Measurements from ENCODE around the gene PPP2R2C. TPM values are rescaled to one million over a fixed set of nuclear protein-coding genes. Genes with fewer than 3 reads are reported as not detected.

PPP2R2C gene
- total RNA-seq, 2 experiments from 2014 or later: not detected

DNA sequence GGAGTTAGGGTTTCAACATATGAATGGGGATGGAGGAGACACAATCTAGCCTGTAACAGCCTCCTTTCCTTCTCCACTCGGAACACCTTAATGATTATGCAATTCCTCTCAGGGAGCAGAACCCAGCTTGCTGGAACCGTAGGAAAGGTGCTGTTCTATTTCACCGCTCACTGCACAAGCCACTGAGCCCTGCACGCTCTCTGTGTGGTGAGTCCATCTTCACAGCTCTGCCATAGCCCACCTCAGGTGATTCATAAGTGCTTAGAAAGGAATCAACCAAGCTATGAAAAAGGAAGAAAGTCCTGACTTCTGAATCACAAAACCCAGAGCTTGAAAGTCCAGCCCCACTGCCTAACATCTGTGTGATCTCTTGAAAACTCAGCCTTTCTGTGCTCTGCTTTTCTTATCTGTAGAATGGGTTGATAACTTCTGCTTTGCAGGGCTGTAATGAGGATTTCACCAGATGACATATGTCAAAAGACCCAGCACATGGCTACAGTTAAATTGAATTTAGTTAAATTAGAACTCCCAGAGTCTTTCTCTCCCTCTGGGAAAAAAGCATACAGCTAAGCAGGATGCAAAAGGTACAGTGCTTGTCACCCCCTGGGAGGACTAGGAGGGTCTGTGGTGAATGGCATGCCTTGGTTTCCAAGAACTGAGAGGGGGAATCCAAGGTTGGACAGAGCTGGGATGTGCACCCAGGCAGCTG is 111.2 kb downstream of the PPP2R2C start:
- Mint-ChIP-seq H3K4me1 (ENCODE audit: low read depth) (no peaks in the 10 kb centered on the region), H3K9me3 (no peaks in the 10 kb centered on the region), H3K27ac (no peak overlapping the region), H3K4me3 (no peak overlapping the region), H3K27me3 (ENCODE audit: low read depth) (peaks cover 2% of the 10 kb centered on the region), H3K36me3 (ENCODE audit: low read depth) (no peaks in the 10 kb centered on the region)
- CTCF ChIA-PET: interaction anchor here (0.8 kb wide), 1 partner anchor 111 kb away, joined by 5 read pairs; no protein-coding TSS in a partner anchor
- intact Hi-C loops (cut with micrococcal nuclease): no loop called here
- no peak for DNase-seq

- CTCF ChIA-PET: interaction anchor here (1.0 kb wide), 1 partner anchor 28 kb away, joined by 3 read pairs; no protein-coding TSS in a partner anchor
- Mint-ChIP-seq H3K9me3 (no peaks in the 10 kb centered on the region), H3K27me3 (ENCODE audit: low read depth) (peaks cover 2% of the 10 kb centered on the region)
Measured at GRCh38 chr4:6360385-6360784, 112.0 kb downstream of the PPP2R2C start.

DNA sequence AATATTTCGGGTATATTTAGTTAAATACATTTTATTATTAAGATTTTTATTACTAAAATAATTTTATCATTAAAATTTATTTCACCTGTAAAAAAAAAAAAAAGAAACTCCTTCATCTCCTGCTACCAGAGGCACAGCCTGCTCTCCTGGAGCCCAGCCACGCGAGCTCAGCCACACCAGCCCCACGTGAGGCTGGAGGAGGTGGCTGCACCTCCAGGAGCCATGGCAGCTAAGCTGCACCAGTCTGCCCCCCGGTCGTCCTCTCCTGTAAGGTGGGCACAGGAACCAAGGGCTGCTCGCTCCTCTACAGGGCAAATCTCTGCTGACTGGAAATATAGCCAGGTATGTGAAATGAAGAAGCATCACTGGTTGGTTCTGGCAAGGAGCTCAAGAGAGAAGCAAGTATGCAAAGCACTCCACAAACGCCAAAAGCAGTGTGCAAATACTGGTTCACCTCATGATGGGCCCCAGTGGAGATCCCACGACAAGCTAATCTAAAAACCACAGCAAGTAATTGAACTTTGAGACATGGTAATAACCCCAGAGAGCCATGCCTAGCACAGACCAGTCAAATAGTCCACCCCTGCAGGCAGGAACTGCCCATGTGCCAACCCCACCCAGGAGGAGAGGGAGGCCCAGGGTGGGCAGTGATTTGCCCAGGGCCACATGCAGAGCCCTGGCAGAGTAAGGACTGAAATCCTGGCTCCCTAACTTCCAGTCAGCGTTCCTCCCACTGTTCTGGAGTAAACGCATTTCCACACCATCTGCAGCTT is 112.7 kb downstream of the PPP2R2C start:
- CTCF ChIA-PET: interaction anchor here (1.0 kb wide), 1 partner anchor 28 kb away, joined by 3 read pairs; no protein-coding TSS in a partner anchor
- no peak overlapping the region for H3K4me3 Mint-ChIP-seq
- no peak overlapping the region for H3K27ac Mint-ChIP-seq
- intact Hi-C loops (cut with micrococcal nuclease): no loop called here
- no peak for DNase-seq
- H3K36me3 Mint-ChIP-seq (ENCODE audit: low read depth): no peaks in the 10 kb centered on the region
- H3K9me3 Mint-ChIP-seq: no peaks in the 10 kb centered on the region
- H3K27me3 Mint-ChIP-seq (ENCODE audit: low read depth): peaks cover 2% of the 10 kb centered on the region
- H3K4me1 Mint-ChIP-seq (ENCODE audit: low read depth): no peaks in the 10 kb centered on the region

More at GRCh38 chr4:6360385-6360784, 112.0 kb downstream of the PPP2R2C start:
- DNase-seq: no peak
- Mint-ChIP-seq H3K4me3 (no peak overlapping the region), H3K27ac (no peak overlapping the region), H3K36me3 (ENCODE audit: low read depth) (no peaks in the 10 kb centered on the region), H3K4me1 (ENCODE audit: low read depth) (no peaks in the 10 kb centered on the region)
- intact Hi-C loops (cut with micrococcal nuclease): no loop called here

- CTCF ChIA-PET: no interaction called here
- no peak overlapping the region for H3K4me3 Mint-ChIP-seq
- DNase-seq: no peak
- H3K27me3 Mint-ChIP-seq (ENCODE audit: low read depth): peaks cover 12% of the 10 kb centered on the region
- no peaks in the 10 kb centered on the region for H3K36me3 Mint-ChIP-seq (ENCODE audit: low read depth)
- H3K9me3 Mint-ChIP-seq: no peaks in the 10 kb centered on the region
- no peaks in the 10 kb centered on the region for H3K4me1 Mint-ChIP-seq (ENCODE audit: low read depth)
- no peak overlapping the region for H3K27ac Mint-ChIP-seq
- intact Hi-C loops (cut with micrococcal nuclease): no loop called here
Measured at GRCh38 chr4:6357476-6357875, 114.9 kb downstream of the PPP2R2C start.

- Mint-ChIP-seq H3K4me1 (ENCODE audit: low read depth) (no peaks in the 10 kb centered on the region), H3K9me3 (no peaks in the 10 kb centered on the region), H3K27me3 (ENCODE audit: low read depth) (peaks cover 12% of the 10 kb centered on the region), H3K27ac (no peak overlapping the region), H3K36me3 (ENCODE audit: low read depth) (no peaks in the 10 kb centered on the region), H3K4me3 (no peak overlapping the region)
- intact Hi-C loops (cut with micrococcal nuclease): no loop called here
- CTCF ChIA-PET: no interaction called here
- no peak for DNase-seq
Measured at GRCh38 chr4:6356076-6356560, 116.3 kb downstream of the PPP2R2C start.

DNA sequence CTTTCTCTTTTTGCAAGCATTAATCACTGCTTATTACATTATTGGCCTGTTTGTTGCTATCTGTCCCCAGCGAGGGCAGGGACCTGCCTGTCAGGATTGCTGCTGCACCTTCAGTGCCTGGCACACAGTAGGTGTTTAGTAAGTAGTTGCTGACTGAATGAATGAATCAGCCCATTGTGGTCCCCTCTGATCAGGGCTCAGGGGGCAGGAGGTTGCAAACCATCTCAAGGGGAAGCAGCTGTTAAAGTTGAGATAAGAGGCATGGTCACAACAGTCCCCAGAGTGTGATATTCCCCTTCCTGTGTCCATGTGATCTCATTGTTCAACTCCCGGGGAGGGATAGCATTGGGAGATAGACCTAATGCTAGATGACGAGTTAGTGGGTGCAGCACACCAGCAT is 117.4 kb downstream of the PPP2R2C start:
- CTCF ChIA-PET: no interaction called here
- Mint-ChIP-seq H3K27me3 (ENCODE audit: low read depth) (peaks cover 16% of the 10 kb centered on the region), H3K4me3 (no peak overlapping the region), H3K36me3 (ENCODE audit: low read depth) (no peaks in the 10 kb centered on the region), H3K4me1 (ENCODE audit: low read depth) (no peaks in the 10 kb centered on the region), H3K27ac (no peak overlapping the region), H3K9me3 (no peaks in the 10 kb centered on the region)
- intact Hi-C loops (cut with micrococcal nuclease): no loop called here
- DNase-seq: no peak

GRCh38 chr4:6354626-6355025 is 117.8 kb downstream of the PPP2R2C start:
- H3K27me3 Mint-ChIP-seq (ENCODE audit: low read depth): peaks cover 16% of the 10 kb centered on the region
- CTCF ChIA-PET: no interaction called here
- no peak overlapping the region for H3K4me3 Mint-ChIP-seq
- intact Hi-C loops (cut with micrococcal nuclease): no loop called here
- H3K9me3 Mint-ChIP-seq: no peaks in the 10 kb centered on the region
- H3K4me1 Mint-ChIP-seq (ENCODE audit: low read depth): no peaks in the 10 kb centered on the region
- DNase-seq: no peak
- no peaks in the 10 kb centered on the region for H3K36me3 Mint-ChIP-seq (ENCODE audit: low read depth)
- H3K27ac Mint-ChIP-seq: no peak overlapping the region

- no peak overlapping the region for H3K27ac Mint-ChIP-seq
- no peaks in the 10 kb centered on the region for H3K36me3 Mint-ChIP-seq (ENCODE audit: low read depth)
- no peaks in the 10 kb centered on the region for H3K4me1 Mint-ChIP-seq (ENCODE audit: low read depth)
- DNase-seq: no peak
- no peak overlapping the region for H3K4me3 Mint-ChIP-seq
- no peaks in the 10 kb centered on the region for H3K9me3 Mint-ChIP-seq
- intact Hi-C loops (cut with micrococcal nuclease): no loop called here
- CTCF ChIA-PET: no interaction called here
- peaks cover 16% of the 10 kb centered on the region for H3K27me3 Mint-ChIP-seq (ENCODE audit: low read depth)
Measured at GRCh38 chr4:6354119-6354518, 118.3 kb downstream of the PPP2R2C start.

DNA sequence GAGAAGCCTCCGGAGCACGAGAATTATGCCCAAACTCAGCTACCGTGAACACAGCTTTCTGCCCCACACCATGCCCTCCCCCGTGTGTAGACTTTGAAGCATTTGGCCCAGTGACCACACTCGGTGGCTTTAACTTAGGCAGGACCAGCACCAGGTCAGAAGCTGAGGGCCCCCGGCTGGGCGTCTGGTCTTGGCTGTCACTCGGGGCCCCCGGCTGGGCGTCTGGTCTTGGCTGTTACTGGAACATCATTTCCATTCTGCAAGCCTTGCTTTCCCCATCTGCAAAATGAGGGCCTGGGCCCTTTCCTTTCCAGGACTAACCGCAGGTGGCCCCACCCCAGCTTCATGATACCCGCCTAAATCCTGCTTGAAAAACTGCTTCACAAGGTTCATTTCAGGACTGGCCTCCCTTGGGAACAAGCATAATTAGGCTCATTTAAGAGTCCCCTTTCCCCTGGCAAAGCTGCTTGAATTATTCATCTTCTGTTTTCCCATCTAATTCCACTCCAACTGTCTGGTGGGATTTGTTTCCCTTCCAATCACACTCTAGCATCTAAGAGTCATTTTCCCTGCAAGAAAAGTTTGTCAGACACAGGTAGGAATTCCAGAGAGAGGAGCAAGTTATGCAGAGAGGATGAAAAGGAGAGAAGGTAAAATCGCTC is 120.3 kb downstream of the PPP2R2C start:
- Mint-ChIP-seq H3K4me3 (no peak overlapping the region), H3K9me3 (no peaks in the 10 kb centered on the region), H3K4me1 (ENCODE audit: low read depth) (no peaks in the 10 kb centered on the region), H3K27me3 (ENCODE audit: low read depth) (peaks cover 14% of the 10 kb centered on the region), H3K36me3 (ENCODE audit: low read depth) (no peaks in the 10 kb centered on the region), H3K27ac (no peak overlapping the region)
- DNase-seq: no peak
- CTCF ChIA-PET: no interaction called here
- intact Hi-C loops (cut with micrococcal nuclease): no loop called here

- Mint-ChIP-seq H3K36me3 (ENCODE audit: low read depth) (no peaks in the 10 kb centered on the region), H3K4me3 (no peak overlapping the region), H3K9me3 (no peaks in the 10 kb centered on the region), H3K4me1 (ENCODE audit: low read depth) (no peaks in the 10 kb centered on the region), H3K27me3 (ENCODE audit: low read depth) (peaks cover 14% of the 10 kb centered on the region), H3K27ac (no peak overlapping the region)
- intact Hi-C loops (cut with micrococcal nuclease): no loop called here
- DNase-seq: no peak
- CTCF ChIA-PET: no interaction called here
Measured at GRCh38 chr4:6351246-6352000, 121.0 kb downstream of the PPP2R2C start.

- Mint-ChIP-seq H3K36me3 (ENCODE audit: low read depth) (no peaks in the 10 kb centered on the region), H3K4me3 (no peak overlapping the region), H3K4me1 (ENCODE audit: low read depth) (no peaks in the 10 kb centered on the region), H3K27ac (no peak overlapping the region), H3K9me3 (no peaks in the 10 kb centered on the region), H3K27me3 (ENCODE audit: low read depth) (peaks cover 14% of the 10 kb centered on the region)
- intact Hi-C loops (cut with micrococcal nuclease): no loop called here
- no peak for DNase-seq
- CTCF ChIA-PET: no interaction called here
Measured at GRCh38 chr4:6350646-6351045, 121.8 kb downstream of the PPP2R2C start.

All from activated naive CD4-positive, alpha-beta T cell treated with anti-CD3 and anti-CD28 coated beads for 36 hours (primary cell).